Calu3 (cell line): ENCODE measurements around the gene ITGA11. TPM values are rescaled to one million over a fixed set of nuclear protein-coding genes. Genes with fewer than 3 reads are reported as not detected.

Source experiments
- BruUV-seq: library from RNA; stranded (reverse); fragments of 400-500 nt; replicated peaks from 2 replicates; lab custom pipeline; 2021; lab: Mats Ljungman, UMichigan
- CTCF ChIA-PET: fragments of 300-600 bp; sonication (Branson Sonifier 250); formaldehyde crosslinking; loops from one replicate; lab custom pipeline; 2022; ENCODE audit warnings: antibody characterized with exemption; lab: Charles Lee
- DNase-seq: peaks from one replicate; pipeline ENCODE4 v3.0.0; 2022
- H3K27ac Mint-ChIP-seq: one replicate; pipeline ENCODE4 v1.8.0; 2022; ENCODE audit warnings: mixed read lengths; ENCODE audit not compliant: unreplicated experiment
- H3K27me3 Mint-ChIP-seq: one replicate; pipeline ENCODE4 v1.8.0; 2022; ENCODE audit warnings: mixed read lengths; ENCODE audit not compliant: unreplicated experiment
- H3K36me3 Mint-ChIP-seq: one replicate; pipeline ENCODE4 v1.8.0; 2022; ENCODE audit warnings: mild to moderate bottlenecking, moderate library complexity, mixed read lengths; ENCODE audit not compliant: insufficient read depth, unreplicated experiment
- H3K4me1 Mint-ChIP-seq: one replicate; pipeline ENCODE4 v1.8.0; 2022; ENCODE audit warnings: mild to moderate bottlenecking, low read depth, mixed read lengths; ENCODE audit not compliant: unreplicated experiment
- H3K4me3 Mint-ChIP-seq: one replicate; pipeline ENCODE4 v1.8.0; 2022; ENCODE audit warnings: mild to moderate bottlenecking, low read depth, moderate library complexity, mixed read lengths; ENCODE audit not compliant: unreplicated experiment
- H3K9me3 Mint-ChIP-seq: one replicate; pipeline ENCODE4 v1.8.0; 2022; ENCODE audit warnings: low read depth, mixed read lengths; ENCODE audit not compliant: unreplicated experiment
- CTCF ChIP-seq: fragments of 200-600 bp; IDR thresholded peaks from one replicate; pipeline ENCODE4 v1.8.0; 2022; ENCODE audit warnings: antibody characterized with exemption; ENCODE audit not compliant: unreplicated experiment
- intact Hi-C: fragments of 100-400 bp; cut with micrococcal nuclease; formaldehyde crosslinking; loops from one replicate; pipeline ENCODE4 v1.10.0; 2022; ENCODE audit not compliant: unreplicated experiment
- total RNA-seq: library from RNA; stranded (reverse); gene quantifications from 2 replicates; pipeline ENCODE4 v1.2.3, GENCODE V29; 2022

Gene ITGA11
- total RNA-seq, 1 experiment from 2014 or later, result not detected

- Mint-ChIP-seq H3K9me3 (no peaks in the 10 kb centered on the region), H3K36me3 (no peaks in the 10 kb centered on the region), H3K4me3 (no peak overlapping the region), H3K27ac (no peak overlapping the region), H3K27me3 (peaks cover 99% of the 10 kb centered on the region), H3K4me1 (no peaks in the 10 kb centered on the region)
- TF ChIP-seq CTCF, result no peak
- BruUV-seq, result no TSS peak
- no peak for DNase-seq
- CTCF ChIA-PET, result interaction anchor here (1.1 kb wide), 1 partner anchor 13 kb away, joined by 3 read pairs; no protein-coding TSS in a partner anchor
- intact Hi-C loops, result no loop called here
These were observed 112.7 kb downstream of the ITGA11 start for GRCh38 chr15:68318931-68319909.

- no TSS peak for BruUV-seq
- H3K36me3 Mint-ChIP-seq, result no peaks in the 10 kb centered on the region
- CTCF ChIA-PET, result no interaction called here
- intact Hi-C loops, result no loop called here
- H3K4me3 Mint-ChIP-seq, result no peak overlapping the region
- TF ChIP-seq CTCF, result no peak
- H3K9me3 Mint-ChIP-seq, result no peaks in the 10 kb centered on the region
- no peak for DNase-seq
- H3K27me3 Mint-ChIP-seq, result peaks cover 99% of the 10 kb centered on the region
- H3K4me1 Mint-ChIP-seq, result no peaks in the 10 kb centered on the region
- H3K27ac Mint-ChIP-seq, result no peak overlapping the region
These were observed 113.7 kb downstream of the ITGA11 start for GRCh38 chr15:68318008-68318835.

- Mint-ChIP-seq H3K9me3 (no peaks in the 10 kb centered on the region), H3K27ac (no peak overlapping the region), H3K36me3 (no peaks in the 10 kb centered on the region), H3K4me1 (no peaks in the 10 kb centered on the region), H3K4me3 (no peak overlapping the region), H3K27me3 (peaks cover 99% of the 10 kb centered on the region)
- BruUV-seq, result no TSS peak
- intact Hi-C loops, result no loop called here
- no peak for DNase-seq
- CTCF ChIA-PET, result interaction anchor here (2.3 kb wide), 1 partner anchor 64 kb away, joined by 19 read pairs; no protein-coding TSS in a partner anchor
- TF ChIP-seq CTCF, result no peak
These were observed 114.5 kb downstream of the ITGA11 start for GRCh38 chr15:68317281-68318007.
